CD4-positive, alpha-beta memory T cell (primary cell): Measurements from ENCODE around the gene TRMT5. TPM values are rescaled to one million over a fixed set of nuclear protein-coding genes. Genes with fewer than 3 reads are reported as not detected.
A peak's percentile ranks its signal among the peaks of the same experiment; 100 is the strongest.

ENCODE experiments used
- CTCF ChIA-PET: fragments of 350-600 bp; sonication (Branson Sonifier 250); formaldehyde crosslinking; loops from one replicate; lab custom pipeline; 2021; ENCODE audit warnings: inconsistent platforms; ENCODE audit not compliant: partially characterized antibody; lab: Charles Lee
- POLR2A ChIA-PET: fragments of 350-600 bp; sonication (Branson Sonifier 250); formaldehyde crosslinking; loops from one replicate; lab custom pipeline; 2021; ENCODE audit not compliant: partially characterized antibody; lab: Charles Lee
- DNase-seq, 5 donors: peaks; one replicate each; pipeline versions ENCODE4 v3.0.0 to v3.0.0-alpha.2; 2020 to 2022; ENCODE audit warnings: mixed read lengths in 1 of 5
- H3K27ac ChIP-seq: one replicate; pipeline ENCODE4 v1.7.0; 2013; ENCODE audit warnings: low read depth, low read length
- H3K27me3 ChIP-seq: 2 replicates; pipeline ENCODE4 v1.7.0; 2013; ENCODE audit warnings: mild to moderate bottlenecking, low read length, moderate library complexity; ENCODE audit not compliant: insufficient read depth
- H3K36me3 ChIP-seq: 2 replicates; pipeline ENCODE4 v1.7.0; 2013; ENCODE audit warnings: mild to moderate bottlenecking, low read length, moderate library complexity; ENCODE audit not compliant: insufficient read depth
- H3K4me1 ChIP-seq: 2 replicates; pipeline ENCODE4 v1.7.0; 2013; ENCODE audit warnings: mild to moderate bottlenecking, low read length, moderate library complexity; ENCODE audit not compliant: insufficient read depth
- H3K4me3 ChIP-seq, 2 donors: one replicate each; pipeline ENCODE4 v1.7.0; 2013; ENCODE audit warnings: low read length in 2 of 2, mild to moderate bottlenecking in 1 of 2
- H3K9me3 ChIP-seq, 2 donors: one replicate each; pipeline ENCODE4 v1.7.0; 2013; ENCODE audit warnings: low read length in 2 of 2, control low read depth in 1 of 2; ENCODE audit not compliant: control insufficient read depth in 1 of 2
- H3K27ac Mint-ChIP-seq, 7 donors: one replicate each; pipeline ENCODE4 v1.8.0; 2020 to 2021; ENCODE audit warnings: mixed read lengths in 7 of 7, mild to moderate bottlenecking in 6 of 7, inconsistent platforms in 3 of 7, moderate library complexity in 3 of 7
- H3K27me3 Mint-ChIP-seq, 2 donors: one replicate each; pipeline ENCODE4 v1.8.0; 2020 to 2021; ENCODE audit warnings: mixed read lengths in 2 of 2
- H3K36me3 Mint-ChIP-seq, 2 donors: one replicate each; pipeline ENCODE4 v1.8.0; 2020 to 2021; ENCODE audit warnings: mixed read lengths in 2 of 2, inconsistent platforms in 1 of 2, mild to moderate bottlenecking in 1 of 2
- H3K4me1 Mint-ChIP-seq, 4 donors: one replicate each; pipeline ENCODE4 v1.8.0; 2020 to 2021; ENCODE audit warnings: mixed read lengths in 4 of 4, mild to moderate bottlenecking in 1 of 4
- H3K4me3 Mint-ChIP-seq, 8 donors: one replicate each; pipeline ENCODE4 v1.8.0; 2020 to 2021; ENCODE audit warnings: mixed read lengths in 8 of 8, mild to moderate bottlenecking in 7 of 8, moderate library complexity in 6 of 8, inconsistent platforms in 3 of 8
- H3K9me3 Mint-ChIP-seq, 8 donors: one replicate each; pipeline ENCODE4 v1.8.0; 2020 to 2021; ENCODE audit warnings: mixed read lengths in 8 of 8, mild to moderate bottlenecking in 5 of 8, inconsistent platforms in 3 of 8, moderate library complexity in 1 of 8
- intact Hi-C: fragments of 100-400 bp; cut with micrococcal nuclease; formaldehyde crosslinking; loops from one replicate; pipeline ENCODE4 v1.15.1; 2023
- polyA plus RNA-seq, 2 donors: library from polyadenylated mRNA; unstranded; fragments of 300-500 nt; fragmentation: Illumina TruSeq; gene quantifications; one replicate each; pipeline ENCODE4 v1.2.3, GENCODE V29; 2021
- total RNA-seq, 2 experiments: library from RNA; stranded (reverse); gene quantifications; one replicate each; pipeline ENCODE4 v1.2.3, GENCODE V29; 2021

TRMT5 gene
- total and polyA plus RNA-seq, 4 experiments from 2014 or later = 4.3 to 11.8 (median 7.7) TPM

DNA sequence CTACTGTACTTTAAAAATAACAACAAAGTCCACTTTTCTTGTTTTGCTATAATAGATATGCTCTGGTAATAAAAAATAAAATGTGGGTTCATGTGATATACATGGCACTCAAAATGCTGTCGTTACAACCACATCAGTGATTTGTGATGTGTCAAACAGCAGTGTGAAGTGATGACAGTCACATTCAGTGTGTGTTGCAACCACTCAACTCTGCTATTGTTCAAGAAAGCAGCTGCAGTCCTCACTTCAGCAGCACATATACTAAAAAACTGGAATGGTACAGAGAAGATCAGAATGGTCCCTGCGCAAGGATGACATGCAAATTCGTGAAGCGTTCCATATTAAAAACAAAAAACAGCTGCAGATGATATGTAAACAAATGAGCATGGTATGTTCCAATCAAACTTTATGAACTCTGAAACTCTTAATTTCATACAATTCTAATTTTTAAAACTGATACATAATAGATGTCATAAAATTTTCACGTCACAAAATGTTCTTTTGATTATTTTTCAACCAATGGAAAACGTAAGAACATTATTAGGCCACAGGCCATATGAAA lies 6.7 kb downstream of the TRMT5 start:
- H3K27ac ChIP-seq = no peak overlapping the region
- no peak overlapping the region for H3K27ac Mint-ChIP-seq
- peaks cover 3% of the 10 kb centered on the region for H3K4me1 ChIP-seq
- no peak overlapping the region for H3K4me3 Mint-ChIP-seq
- ChIA-PET CTCF (interaction anchor here (0.5 kb wide), 1 partner anchor 308 kb away, joined by 3 read pairs; no protein-coding TSS in a partner anchor), POLR2A (no interaction called here)
- H3K4me3 ChIP-seq = no peak overlapping the region
- intact Hi-C loops = no loop called here
- no peaks in the 10 kb centered on the region for H3K36me3 ChIP-seq
- no peaks in the 10 kb centered on the region for H3K27me3 ChIP-seq
- no peak for DNase-seq
- no peaks in the 10 kb centered on the region for H3K9me3 ChIP-seq
- H3K27me3 Mint-ChIP-seq = no peaks in the 10 kb centered on the region
- no peaks in the 10 kb centered on the region for H3K9me3 Mint-ChIP-seq
- H3K36me3 Mint-ChIP-seq = peaks cover 10 to 13% of the 10 kb centered on the region in 2 donors
- peaks cover 9 to 14% (median 12%) of the 10 kb centered on the region in 4 donors for H3K4me1 Mint-ChIP-seq

DNA sequence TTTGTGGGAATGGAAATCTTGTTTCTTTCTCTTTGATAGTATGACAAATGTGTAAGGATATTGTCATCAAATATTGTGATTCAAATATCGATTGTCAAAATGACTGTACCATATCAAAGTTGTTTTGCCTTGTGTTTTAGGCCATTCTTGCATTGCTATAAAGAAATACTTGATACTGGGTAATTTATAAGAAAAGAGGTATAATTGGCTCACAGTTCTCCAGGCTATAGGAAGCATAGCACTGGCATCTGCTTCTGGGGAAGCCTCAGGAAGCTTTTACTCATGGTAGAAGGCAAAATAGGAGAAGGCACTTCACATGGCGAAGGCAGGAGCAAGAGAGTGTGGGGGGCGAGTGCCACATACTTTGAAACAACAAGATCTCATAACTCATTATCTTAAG lies 7.8 kb downstream of the TRMT5 start:
- Mint-ChIP-seq H3K4me1 (peaks cover 4 to 8% (median 6%) of the 10 kb centered on the region in 4 donors), H3K4me3 (no peak overlapping the region), H3K27me3 (no peaks in the 10 kb centered on the region), H3K27ac (peak overlapping the region in 3 of 7 donors; percentile 4 to 84 (median 66)), H3K9me3 (no peaks in the 10 kb centered on the region), H3K36me3 (peaks cover 10 to 13% of the 10 kb centered on the region in 2 donors)
- no peak for DNase-seq
- CTCF ChIA-PET = no interaction called here
- POLR2A ChIA-PET = no interaction called here
- intact Hi-C loops = no loop called here
- no peaks in the 10 kb centered on the region for H3K27me3 ChIP-seq
- no peak overlapping the region for H3K27ac ChIP-seq
- H3K9me3 ChIP-seq = no peaks in the 10 kb centered on the region
- H3K4me1 ChIP-seq = no peaks in the 10 kb centered on the region
- no peaks in the 10 kb centered on the region for H3K36me3 ChIP-seq
- H3K4me3 ChIP-seq = no peak overlapping the region

DNA sequence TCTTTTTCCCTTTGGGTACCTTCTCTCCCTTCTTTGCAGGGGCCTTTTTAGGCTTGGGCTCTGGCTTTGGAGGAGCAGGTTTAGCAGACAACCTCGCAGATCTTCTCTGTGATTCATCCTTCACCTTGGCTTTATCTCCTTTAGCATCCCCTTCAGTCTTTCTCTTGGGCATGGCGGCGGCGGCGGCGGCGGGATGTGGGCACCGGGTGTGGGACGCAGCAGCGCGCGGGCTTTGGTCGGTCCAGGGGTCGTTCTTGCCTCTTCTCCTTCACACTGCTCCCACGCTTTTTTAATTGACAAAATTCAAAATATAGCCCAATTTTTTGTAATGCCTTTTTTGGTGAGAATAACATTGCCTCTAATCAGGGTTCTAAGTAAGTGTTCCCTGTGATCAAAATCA lies 8.6 kb downstream of the TRMT5 start:
- POLR2A ChIA-PET = no interaction called here

DNA sequence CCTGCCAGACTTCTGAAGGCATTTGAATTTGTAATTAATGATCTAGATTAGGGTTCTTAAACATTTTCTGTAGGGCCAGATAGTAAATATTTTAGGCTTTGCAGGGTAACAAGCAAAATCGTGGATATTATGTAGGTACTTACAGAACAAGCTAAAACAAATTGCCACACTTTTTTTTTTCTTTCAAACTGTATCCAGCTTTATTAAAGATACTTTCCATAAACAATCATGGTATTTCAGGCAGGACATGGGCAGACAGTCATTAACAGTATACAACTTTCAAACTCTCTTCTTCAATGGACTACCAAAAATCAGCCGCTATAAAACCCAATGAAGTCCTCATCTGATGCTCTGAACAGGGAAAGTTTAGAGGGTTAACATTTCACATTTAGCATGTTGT lies 9.6 kb downstream of the TRMT5 start:
- H3K4me3 ChIP-seq = no peak overlapping the region
- no peak overlapping the region for H3K27ac ChIP-seq
- Mint-ChIP-seq H3K27me3 (no peaks in the 10 kb centered on the region), H3K27ac (no peak overlapping the region), H3K9me3 (no peaks in the 10 kb centered on the region), H3K4me3 (no peak overlapping the region), H3K4me1 (peaks cover 0 to 4% (median under 1%) of the 10 kb centered on the region in 4 donors), H3K36me3 (peaks cover 10 to 13% of the 10 kb centered on the region in 2 donors)
- no peaks in the 10 kb centered on the region for H3K4me1 ChIP-seq
- intact Hi-C loops = no loop called here
- H3K36me3 ChIP-seq = no peaks in the 10 kb centered on the region
- no peaks in the 10 kb centered on the region for H3K9me3 ChIP-seq
- H3K27me3 ChIP-seq = no peaks in the 10 kb centered on the region
- CTCF ChIA-PET = interaction anchor here (1.7 kb wide), 1 partner anchor 9 kb away, joined by 3 read pairs; the partner anchor contains the start of genes SLC38A6 and TRMT5
- POLR2A ChIA-PET = no interaction called here
- DNase-seq = no peak

More for the DNA sequence above, 8.6 kb downstream of the TRMT5 start:
- Mint-ChIP-seq H3K9me3 (no peaks in the 10 kb centered on the region), H3K4me1 (peaks cover 2 to 7% (median 4%) of the 10 kb centered on the region in 4 donors), H3K27me3 (no peaks in the 10 kb centered on the region), H3K4me3 (no peak overlapping the region), H3K36me3 (peaks cover 10 to 13% of the 10 kb centered on the region in 2 donors), H3K27ac (peak overlapping the region in 2 of 7 donors; percentile 48 to 92)
- no peaks in the 10 kb centered on the region for H3K4me1 ChIP-seq
- intact Hi-C loops = no loop called here
- H3K27me3 ChIP-seq = no peaks in the 10 kb centered on the region
- DNase-seq = no peak
- no peaks in the 10 kb centered on the region for H3K36me3 ChIP-seq
- no peak overlapping the region for H3K4me3 ChIP-seq
- H3K27ac ChIP-seq = no peak overlapping the region
- no peaks in the 10 kb centered on the region for H3K9me3 ChIP-seq
- CTCF ChIA-PET = interaction anchor here (1.7 kb wide), 1 partner anchor 8 kb away, joined by 3 read pairs; the partner anchor contains the start of genes SLC38A6 and TRMT5

DNA sequence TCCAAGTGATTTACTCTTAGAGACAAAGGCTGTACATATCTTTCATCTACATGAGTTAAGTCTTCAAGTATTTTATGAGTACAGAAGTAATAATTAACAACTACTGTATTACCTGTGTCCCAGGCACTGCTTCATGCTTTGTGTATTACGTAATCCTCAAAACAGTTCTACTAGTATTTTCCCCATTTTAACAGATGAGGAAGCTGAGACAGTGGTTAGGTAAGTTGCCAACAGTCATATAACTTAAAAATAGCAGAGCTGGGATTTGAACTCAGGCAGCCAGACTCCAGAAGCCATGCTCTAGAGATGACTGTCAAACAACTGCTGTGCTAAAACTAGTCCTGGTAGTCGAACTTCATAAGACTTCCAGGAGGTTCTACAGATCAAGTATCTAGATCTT lies 10.7 kb downstream of the TRMT5 start:
- H3K9me3 ChIP-seq = no peaks in the 10 kb centered on the region
- no peaks in the 10 kb centered on the region for H3K9me3 Mint-ChIP-seq
- H3K4me3 Mint-ChIP-seq = no peak overlapping the region
- no peaks in the 10 kb centered on the region for H3K4me1 ChIP-seq
- POLR2A ChIA-PET = no interaction called here
- CTCF ChIA-PET = no interaction called here
- H3K36me3 ChIP-seq = no peaks in the 10 kb centered on the region
- no peak overlapping the region for H3K4me3 ChIP-seq
- no peak overlapping the region for H3K27ac ChIP-seq
- H3K27ac Mint-ChIP-seq = no peak overlapping the region
- peaks cover 0 to 4% (median under 1%) of the 10 kb centered on the region in 4 donors for H3K4me1 Mint-ChIP-seq
- peaks cover 9 to 10% of the 10 kb centered on the region in 2 donors for H3K36me3 Mint-ChIP-seq
- no peaks in the 10 kb centered on the region for H3K27me3 ChIP-seq
- H3K27me3 Mint-ChIP-seq = no peaks in the 10 kb centered on the region
- intact Hi-C loops = no loop called here
- no peak for DNase-seq

DNA sequence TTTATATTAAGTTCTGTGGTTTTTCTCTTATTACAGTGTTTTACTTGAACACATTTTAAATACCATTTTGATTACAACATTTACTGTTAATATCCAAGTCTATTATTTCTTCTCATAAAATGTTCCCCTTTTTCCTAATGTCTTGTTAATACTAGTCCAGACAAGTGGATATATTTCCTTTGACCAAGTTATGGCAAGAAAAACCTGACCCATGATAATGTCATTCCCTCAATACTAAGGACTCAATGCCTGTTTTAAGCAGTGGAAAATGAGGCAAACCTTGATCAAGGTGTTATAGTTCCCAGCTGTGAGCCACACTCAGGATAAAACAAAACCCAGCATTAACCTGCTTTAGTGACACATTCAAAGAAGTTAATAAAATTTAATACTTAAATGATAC lies 12.2 kb downstream of the TRMT5 start:
- Histone ChIP-seq H3K27ac (no peak overlapping the region), H3K4me3 (no peak overlapping the region), H3K36me3 (no peaks in the 10 kb centered on the region), H3K9me3 (no peaks in the 10 kb centered on the region), H3K4me1 (no peaks in the 10 kb centered on the region), H3K27me3 (no peaks in the 10 kb centered on the region)
- peaks cover 5 to 7% of the 10 kb centered on the region in 2 donors for H3K36me3 Mint-ChIP-seq
- no peak overlapping the region for H3K4me3 Mint-ChIP-seq
- no peaks in the 10 kb centered on the region for H3K27me3 Mint-ChIP-seq
- POLR2A ChIA-PET = no interaction called here
- no peak for DNase-seq
- no peaks in the 10 kb centered on the region for H3K9me3 Mint-ChIP-seq
- H3K27ac Mint-ChIP-seq = no peak overlapping the region
- intact Hi-C loops = no loop called here
- peaks cover 0 to 2% (median 0%) of the 10 kb centered on the region in 4 donors for H3K4me1 Mint-ChIP-seq
- CTCF ChIA-PET = no interaction called here

DNA sequence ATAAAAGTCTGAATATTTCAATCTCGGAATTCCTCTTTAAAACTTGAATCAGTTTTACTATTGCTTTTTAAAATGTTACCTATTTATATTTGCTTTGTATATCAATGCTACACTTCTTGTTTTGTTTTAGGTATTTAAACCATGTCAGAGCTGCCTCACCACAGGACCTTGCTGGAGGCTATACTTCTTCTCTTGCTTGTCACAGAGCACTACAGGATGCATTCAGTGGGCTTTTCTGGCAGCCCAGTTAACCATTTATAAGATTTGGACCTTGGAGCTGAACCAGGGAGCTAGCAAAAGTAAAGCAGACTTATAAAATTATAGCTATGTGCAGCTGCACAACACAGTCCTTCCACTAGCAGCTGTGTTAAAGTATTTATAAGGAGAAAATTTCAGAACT lies 12.8 kb downstream of the TRMT5 start:
- H3K4me1 ChIP-seq = no peaks in the 10 kb centered on the region
- Mint-ChIP-seq H3K4me1 (no peaks in the 10 kb centered on the region), H3K27ac (no peak overlapping the region), H3K9me3 (no peaks in the 10 kb centered on the region), H3K27me3 (no peaks in the 10 kb centered on the region), H3K36me3 (peaks cover 4 to 5% of the 10 kb centered on the region in 2 donors), H3K4me3 (no peak overlapping the region)
- H3K27ac ChIP-seq = no peak overlapping the region
- H3K27me3 ChIP-seq = no peaks in the 10 kb centered on the region
- CTCF ChIA-PET = no interaction called here
- intact Hi-C loops = no loop called here
- no peaks in the 10 kb centered on the region for H3K9me3 ChIP-seq
- no peak overlapping the region for H3K4me3 ChIP-seq
- DNase-seq = no peak
- no peaks in the 10 kb centered on the region for H3K36me3 ChIP-seq
- POLR2A ChIA-PET = no interaction called here
